NCI-H1436 treated with DMSO at 0.1 percent for 48 hours (cell line): Measurements from ENCODE around the gene NAP1L1.

Experiments
- DNase-seq: peaks from one replicate; lab custom pipeline; 2025; lab: John Stamatoyannopoulos, UW

NAP1L1 gene

DNA sequence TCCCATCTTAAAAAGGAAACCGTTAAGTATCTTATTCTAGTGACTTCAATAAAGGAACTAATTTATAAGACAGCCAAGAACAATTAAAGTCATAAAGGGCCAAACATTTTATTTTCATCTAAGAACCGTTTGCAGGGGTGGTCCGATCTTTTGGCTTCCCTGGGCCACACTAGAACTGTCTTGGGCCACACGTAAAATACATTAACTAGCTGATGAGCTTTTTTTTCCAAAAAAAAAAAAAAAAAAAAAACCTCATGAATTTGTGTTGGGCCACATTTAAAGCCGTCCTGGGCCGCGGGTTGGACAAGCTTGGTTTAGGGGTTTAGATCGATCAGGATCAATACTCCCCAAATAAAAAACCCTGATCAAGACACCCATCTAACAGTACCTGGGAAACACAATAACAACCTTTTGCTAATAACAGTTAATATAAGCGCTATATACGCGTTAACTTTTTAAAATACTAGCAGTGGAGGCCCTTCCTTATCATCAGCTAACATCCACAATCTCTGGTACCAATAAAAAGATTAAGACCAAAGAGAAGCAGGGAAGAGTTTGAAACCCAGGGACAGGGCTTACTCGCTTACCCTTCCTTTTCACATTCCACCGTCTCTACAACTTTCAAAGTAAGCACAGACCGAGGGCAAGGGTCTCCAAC is 1.1 kb downstream of the NAP1L1 start:
- no peak for DNase-seq

DNA sequence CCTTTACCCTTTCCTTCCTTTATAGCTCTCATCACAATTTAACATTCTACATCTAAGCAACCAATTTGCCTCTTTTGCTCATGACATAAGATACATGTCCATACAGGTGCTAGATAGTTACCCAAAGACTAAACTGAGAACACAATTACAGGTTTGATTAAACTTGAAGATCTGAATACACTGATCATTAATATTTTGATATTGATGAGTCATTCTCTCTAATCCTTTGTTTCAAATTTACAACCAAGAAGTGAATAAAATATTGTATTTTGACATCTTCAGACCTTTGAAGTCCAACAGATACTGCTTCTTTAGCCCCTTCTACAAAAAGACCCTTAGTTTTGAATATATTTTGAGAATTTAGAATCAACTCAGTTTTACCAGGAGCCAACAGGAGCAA is 2.6 kb downstream of the NAP1L1 start:
- no peak for DNase-seq

DNA sequence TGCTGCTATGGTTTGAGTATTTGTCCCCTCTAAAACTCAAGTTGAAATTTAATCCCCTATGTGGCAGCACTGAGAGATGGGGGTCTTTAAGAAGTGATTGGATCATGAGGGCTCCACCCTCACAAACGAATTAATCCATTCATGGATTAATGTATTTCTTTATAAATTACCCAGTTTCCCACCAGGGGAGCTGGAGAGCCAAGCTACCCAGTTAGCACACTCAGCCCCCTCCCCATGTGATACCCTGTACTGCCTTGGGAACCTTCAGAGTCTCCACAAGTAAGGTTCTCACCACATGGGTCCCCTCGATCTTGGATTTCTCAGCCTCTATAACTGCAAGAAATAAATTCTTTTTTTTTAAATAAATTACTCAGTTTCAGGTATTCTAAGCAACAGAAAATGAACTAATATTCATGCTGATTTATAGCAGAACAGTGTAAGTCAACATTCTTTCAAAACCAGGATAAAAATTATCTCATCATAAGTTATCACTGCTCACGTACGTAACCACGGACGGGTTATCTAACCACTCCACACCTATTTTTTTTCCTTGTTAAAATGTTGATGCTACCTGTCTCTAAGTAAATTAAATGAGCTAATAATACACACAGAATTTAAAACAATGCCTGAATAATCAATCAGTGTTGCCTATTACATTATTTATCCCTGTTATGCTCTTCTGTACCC is 3.6 kb downstream of the NAP1L1 start:
- DNase-seq: no peak

DNA sequence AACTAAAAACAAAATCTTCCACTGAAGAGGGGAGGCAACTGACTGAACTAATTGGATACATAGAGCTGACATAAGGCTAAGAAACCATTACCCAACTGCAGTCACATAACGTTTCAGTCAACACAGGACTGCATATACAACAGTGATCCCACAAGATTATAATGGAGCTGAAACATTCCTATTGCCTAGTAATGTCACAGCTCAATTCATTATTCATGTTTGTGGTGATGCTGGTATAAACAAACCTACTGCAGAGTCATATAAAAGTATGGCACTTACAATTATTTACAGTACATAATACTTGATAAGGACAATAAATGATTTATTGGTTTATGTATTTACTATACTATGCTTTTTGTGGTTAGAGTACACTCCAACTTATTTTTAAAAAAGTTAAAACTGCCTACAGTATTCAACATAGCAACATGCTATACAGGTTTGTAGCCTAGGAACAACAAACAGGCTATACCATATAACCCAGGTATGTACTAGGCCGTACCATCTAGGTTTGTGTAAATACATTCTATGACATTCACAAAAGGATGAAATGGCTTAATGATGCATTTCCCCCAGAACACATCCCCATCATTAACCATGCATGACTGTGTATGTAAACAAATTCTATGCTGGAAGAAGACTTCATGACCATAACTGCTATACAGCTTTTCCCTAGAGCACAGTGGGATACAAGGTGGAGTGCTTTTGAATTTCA is 4.3 kb downstream of the NAP1L1 start:
- no peak for DNase-seq

DNA sequence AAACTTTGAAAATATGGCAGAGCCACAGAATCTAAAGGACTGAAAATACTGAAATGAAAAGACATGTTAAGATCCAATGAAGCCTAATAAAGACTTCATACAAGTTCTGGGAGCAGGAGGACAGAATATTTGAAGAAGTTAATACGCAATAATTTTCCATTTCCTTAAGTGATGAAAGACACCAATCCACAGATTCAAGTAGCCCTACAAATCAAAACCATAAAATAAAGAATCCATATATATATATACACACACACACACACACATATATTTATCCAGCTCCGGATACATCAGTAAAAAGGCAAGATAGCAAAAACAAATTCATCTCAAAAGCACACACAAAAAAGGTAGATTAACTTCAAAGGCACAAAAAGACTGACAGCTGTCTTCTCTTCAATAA is 5.7 kb downstream of the NAP1L1 start:
- no peak for DNase-seq

DNA sequence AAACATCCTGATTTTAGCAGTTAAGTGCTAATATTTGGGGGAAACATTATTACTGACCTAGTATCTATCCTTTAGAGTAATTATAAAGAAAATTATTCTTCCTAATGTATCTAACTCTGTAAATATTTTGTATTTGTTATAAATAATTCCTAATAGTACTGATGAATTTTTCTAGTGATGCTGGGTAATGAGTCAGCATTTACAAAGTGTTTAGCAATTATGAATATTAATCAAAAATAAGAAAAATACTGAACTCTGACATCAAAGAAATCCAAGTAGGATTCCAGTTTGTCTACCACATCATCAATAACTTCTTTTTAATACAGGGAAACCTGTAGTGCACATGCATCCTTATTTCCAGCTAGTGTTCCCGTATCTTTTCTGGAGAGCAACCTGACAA is 9.0 kb downstream of the NAP1L1 start:
- DNase-seq: no peak

DNA sequence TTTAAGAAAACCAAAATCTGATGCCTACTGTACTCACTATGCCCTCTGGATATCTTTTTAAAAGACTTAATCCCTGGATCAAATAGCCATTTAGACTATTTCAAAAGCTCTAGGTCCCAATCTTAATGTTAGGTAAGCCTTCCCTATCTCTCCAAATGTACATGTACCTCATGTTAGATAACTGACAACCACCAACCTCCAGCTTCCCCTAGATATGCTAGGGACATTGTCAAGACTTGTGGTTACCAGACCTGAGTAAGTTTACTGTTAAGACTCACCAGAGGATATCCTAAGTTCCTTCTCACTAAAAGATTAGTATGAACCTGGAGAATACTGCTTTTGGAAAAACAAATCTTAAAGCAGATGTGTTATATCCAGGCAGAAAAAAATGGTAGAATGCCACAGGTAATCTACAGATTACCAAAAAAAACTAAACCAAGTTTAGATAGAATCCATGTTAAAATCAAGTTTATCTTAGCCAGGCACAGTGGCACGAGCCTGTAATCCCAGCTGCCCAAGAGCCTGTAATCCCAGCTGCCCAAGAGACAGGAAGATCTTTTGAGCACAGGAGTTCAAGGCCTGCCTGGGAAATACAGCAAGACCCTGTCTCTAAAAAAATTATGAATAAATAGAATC is 9.7 kb downstream of the NAP1L1 start:
- DNase-seq: no peak

DNA sequence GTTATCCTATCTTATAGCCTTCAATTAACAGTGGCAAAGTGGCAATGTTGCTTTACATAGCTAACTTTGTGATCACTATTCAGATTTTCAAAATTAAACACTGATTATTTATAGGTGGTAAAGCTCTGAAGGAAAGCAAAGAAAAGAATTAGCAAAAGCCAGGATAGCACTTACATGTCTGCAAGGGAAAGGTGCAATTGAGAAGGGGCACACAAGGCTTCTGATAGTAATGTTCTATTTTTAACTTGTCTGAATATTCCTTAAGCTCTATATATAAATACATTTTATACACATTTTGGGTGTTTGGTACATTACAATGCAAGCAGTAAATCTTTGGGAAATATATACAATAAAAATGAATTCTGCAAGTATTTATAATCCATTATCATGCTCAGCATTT is 10.9 kb downstream of the NAP1L1 start:
- no peak for DNase-seq

DNA sequence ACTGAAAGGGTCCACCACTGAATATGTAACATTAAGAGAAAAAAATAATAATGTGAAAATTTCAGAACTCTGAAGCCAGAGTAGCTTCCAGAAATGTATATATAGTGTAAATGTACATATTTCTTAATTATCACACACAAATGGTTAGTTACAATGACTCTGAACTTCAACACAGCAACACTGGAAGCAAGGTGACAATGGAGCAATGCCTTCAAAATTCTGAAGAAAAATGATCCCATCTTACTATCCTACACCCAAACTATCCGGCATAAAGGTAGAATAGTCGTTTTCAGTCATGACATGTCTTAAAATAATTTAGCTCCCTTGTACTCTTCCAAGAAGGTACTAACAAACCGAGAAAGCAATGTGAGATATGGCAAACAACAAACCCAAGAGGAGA is 11.9 kb downstream of the NAP1L1 start:
- no peak for DNase-seq

DNA sequence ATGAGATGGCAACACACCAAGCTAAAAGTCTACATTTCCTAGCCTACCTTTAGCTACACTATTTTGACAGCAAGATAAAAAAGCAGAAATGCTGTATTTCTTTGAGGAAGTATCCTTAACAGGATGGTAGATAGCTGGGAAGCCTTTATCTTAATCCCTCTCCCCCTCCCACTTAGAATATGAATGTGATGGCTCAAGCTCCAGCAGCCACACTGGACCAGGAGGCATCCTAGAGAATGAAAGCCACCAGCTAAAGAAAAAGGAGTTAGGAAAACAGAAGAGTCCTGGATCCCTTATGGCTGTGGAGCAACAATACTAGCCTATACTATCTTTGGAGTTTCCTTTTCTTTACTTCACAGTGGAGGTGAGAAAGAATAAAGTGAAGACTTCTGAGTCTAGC is 15.1 kb downstream of the NAP1L1 start:
- DNase-seq: no peak

DNA sequence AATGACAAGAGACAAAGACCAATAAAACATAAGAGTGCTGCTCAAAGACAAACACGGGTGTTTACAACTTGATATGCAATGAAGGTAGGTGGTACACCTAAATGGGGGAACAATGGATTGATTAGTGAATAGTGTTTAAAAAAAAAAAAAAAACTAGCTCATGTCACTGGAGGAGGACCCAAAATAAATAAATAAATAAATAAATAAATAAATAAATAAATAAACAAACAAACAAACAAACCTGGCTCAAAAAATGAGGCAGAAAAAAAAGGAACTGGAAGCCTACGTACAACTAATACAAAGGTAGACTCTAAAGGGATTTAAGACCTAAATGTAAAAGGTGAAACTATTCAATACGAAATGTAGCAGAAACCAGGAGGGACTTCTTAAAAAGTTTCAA is 18.6 kb downstream of the NAP1L1 start:
- DNase-seq: no peak

DNA sequence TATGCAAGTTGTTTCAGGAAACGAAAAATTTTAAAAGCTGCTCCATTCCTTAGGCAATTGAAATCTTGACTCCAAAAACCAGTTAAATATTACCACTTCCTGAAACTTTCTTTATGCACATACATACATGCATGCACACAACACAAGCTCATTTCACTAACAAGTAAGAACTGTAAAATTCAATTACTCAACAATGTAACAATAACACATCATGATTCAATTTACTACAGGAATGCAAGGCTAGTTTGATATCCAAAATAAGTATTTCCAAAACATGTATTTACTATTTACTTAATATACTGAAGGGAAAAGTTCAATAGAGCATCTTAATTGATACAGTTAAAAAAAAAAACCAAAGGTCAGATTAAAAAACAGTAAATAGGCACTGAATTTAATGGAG is 19.6 kb downstream of the NAP1L1 start:
- DNase-seq: no peak

DNA sequence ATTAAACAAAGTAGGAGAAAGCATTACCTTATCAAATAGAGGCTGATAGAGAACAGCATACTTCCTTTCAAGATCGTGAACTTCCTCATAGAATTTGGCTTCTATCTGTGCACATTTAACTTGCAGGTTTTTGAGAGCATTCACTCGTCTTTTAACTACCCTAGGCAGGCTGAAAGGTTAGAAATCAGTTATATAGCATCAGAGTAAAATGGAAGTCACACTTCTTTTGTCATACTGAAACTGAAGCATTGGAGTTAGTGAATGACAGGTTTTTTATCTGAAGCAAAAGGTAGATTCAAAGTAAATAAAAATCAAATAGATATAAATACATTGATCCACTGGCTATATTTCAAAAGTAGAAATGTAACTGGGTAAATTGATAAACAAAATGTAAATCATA is 24.4 kb downstream of the NAP1L1 start:
- no peak for DNase-seq

DNA sequence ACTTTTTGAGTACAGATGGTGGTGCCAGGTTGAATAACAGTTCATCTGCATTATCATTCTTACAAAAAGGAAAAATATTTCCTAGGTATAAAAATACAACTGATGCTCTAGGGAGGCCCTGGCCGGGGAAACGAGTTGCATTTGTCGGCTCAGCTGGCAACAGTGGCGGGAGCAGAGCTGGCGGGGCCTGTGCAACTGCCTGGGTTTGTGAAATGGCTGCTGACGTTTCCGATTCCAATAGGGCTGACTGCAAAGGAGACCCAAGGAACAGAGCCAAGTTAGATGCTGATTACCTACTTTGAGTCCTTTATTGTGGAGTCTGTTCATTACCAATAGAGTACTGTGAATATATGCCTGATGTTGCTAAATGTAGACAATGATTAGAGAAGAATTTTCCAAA is 27.2 kb downstream of the NAP1L1 start:
- no peak for DNase-seq

DNA sequence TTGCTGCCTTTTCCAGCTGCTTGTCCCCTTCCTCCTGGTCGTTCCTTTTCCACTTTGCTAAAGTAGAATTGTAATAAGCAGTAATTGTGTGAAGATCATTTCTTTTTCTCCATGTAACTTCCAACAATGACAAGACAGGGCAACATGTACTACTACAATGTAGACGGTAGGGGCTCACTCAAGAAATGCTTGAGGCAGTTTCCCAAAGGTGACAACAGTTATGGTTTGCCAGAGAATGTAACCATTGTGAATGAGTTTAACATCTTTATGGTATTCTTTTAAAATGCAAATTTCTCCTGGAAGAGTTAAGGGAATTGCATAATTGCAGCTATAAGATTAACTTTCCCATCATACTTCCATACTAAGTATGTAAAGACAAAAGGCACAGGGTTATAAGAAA is 29.1 kb downstream of the NAP1L1 start:
- no peak for DNase-seq

DNA sequence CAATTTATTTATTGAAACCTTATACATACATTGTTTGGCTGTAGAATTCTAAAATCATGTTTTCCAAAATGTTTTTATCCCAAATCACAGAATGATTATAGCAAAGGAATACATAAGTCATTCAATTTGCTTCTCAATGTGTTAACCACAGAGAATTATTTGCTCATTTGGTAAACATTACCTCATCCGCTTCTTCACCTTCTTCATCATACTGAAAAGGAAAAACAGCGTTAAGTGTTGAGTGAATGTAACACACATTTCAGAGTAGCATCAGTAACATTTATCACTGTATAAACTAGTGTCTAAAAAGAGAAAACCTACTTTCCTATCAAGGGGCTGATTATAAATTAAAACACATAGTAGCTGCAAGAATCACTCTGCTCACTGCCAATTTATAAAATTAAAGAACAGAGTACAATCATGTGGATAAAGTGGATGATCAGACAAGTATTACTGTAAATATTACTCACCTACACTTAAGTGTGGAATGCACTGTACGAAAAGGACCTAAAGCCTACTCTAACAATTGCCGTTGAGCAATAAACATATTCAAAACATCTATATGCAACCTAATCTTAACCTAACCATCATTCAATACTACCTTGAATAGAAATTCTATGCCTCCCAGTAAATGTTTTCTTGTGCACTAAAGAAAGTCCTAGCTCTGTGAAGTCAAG is 34.8 kb downstream of the NAP1L1 start:
- no peak for DNase-seq

DNA sequence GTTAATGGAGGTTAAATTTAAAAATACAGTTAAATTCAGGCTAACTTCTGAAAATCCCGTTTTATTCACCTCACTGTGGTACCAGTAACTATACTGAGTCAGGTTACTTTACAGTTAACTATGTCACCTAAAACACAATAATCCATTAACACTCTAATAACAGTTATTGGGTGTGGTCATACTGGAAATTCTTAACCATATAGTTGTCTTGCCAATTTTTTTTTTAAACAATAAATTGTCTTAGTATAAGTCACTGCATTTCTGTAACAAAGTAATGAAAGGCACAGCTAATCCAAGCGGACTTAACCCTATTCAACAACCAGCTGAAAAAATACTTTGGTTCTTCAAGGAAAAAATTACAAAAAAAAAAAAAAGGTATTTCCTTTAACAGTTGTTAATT is 36.7 kb downstream of the NAP1L1 start:
- no peak for DNase-seq

DNA sequence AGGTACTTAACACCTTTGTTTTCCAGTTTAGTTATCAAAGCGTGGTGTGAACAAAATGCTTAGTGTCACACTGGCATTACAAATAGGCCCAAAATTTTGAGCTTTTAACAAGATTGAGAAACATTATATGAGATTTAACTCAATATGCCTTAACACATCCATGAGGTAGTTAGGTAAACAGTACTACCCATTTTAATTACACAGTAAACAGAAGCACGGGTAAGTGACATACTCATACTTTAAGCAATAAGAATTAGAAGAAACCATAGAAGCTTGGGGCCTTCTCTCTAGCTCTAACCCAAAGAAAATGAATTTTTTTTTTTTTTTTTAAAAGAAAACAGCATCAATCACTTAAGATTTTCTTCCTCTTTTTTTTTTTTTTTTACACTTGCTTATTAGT is 37.4 kb downstream of the NAP1L1 start:
- no peak for DNase-seq

DNA sequence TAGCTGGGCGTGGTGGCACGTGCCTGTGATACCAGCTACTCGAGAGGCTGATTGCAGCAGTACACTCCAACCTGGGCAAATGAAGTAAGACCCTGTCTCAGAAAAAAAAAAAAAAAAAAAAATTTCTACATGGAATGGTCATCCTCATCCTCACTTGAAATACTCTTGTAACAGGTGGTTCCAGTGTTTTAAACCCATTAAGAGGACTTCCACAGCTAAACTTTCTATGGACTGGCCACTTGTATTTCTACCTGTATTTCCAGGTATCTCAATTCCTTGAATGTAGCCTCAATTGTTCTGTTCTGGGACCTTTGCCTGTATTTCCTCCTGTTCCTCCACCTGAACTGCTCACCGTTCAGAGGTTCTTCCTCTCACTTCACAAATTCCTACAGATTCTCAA is 41.1 kb downstream of the NAP1L1 start:
- no peak for DNase-seq

DNA sequence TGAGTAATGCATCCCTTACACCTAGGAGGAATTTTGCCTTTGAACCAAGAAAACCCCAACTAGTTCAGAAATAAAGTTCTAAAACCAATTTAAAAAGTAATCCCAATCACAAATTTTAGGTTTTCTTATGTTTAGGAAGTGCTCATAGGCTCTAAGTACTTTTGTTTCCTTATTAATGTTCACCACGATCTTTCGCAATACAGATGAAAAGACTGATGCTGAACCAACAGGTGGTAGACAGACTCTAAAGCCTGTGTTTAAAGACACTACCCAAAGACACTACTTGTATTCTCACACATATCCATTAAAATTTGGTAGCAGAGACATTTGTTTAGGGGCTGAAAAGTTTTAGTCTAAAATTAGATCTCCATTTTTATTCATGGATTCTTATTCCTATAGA is 42.3 kb downstream of the NAP1L1 start:
- no peak for DNase-seq

DNA sequence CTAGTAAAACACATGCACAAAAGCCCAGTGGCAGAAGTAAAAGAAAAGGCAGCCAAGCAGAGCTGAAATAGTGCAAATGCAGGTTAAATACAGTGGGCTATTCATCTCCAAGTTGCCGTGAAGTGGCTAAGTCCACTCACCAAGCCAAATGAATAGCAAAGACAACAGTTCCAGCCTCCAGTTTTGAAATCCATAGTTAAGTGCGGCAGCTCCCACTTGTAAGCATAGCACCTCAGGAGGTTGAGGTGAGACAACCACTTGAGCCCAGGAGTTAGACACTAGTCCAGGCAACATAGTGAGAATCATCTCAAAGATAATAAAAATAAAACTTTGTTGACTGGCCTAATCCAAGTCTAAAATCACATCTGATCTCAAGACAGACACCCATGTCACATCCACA is 43.1 kb downstream of the NAP1L1 start:
- no peak for DNase-seq

DNA sequence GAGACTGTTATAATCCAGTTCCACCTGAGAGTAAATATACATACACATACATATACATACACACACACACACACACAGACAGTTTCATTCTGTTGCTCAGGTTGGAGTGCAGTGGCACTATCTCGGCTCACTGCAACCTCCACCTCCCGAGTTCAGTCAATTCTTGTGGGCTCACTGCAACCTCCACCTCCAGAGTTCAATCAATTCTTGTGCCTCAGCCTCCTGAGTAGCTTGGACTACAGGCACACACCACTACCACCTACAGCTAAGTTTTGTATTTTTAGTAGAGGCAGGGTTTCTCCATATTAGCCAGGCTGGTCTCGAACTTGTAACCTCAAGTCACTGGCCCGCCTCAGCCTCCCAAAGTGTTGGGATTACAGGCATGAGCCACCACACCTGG is 44.0 kb downstream of the NAP1L1 start:
- DNase-seq: no peak

DNA sequence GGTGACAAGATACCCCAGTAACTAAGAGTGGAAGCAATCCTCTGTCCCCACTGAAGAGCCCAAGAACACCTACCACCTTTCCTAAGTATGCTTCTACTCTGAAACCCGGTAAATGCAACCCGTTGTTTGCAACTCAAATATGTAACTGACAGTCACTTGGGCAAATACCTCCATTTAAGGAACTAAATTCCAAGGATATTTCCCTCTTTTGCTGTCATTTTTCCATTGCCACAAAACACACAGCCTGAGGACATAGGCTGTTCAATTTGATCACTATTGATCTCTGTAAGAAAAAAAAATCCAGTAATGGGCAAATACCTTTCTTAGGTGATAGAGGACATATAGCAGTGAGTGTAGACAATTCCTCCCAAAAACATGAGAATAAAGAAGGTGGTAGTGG is 46.3 kb downstream of the NAP1L1 start:
- DNase-seq: no peak
